ENCODE results near the gene L3MBTL3. TPM values are rescaled to one million over a fixed set of nuclear protein-coding genes. Genes with fewer than 3 reads are reported as not detected.
"Not testable (repeated sequence)": the region's sequence is repeated elsewhere in the genome, so short reads cannot be mapped to it uniquely, and the experiment has no call there.

L3MBTL3 gene
- total RNA-seq, 1 donor from 2014 or later: 22.8 TPM

GRCh38 chr6:130148181-130148580, 129.8 kb downstream of the L3MBTL3 start:
- no peaks in the 10 kb centered on the region for H3K36me3 Mint-ChIP-seq (ENCODE audit: unreplicated experiment)
- no peaks in the 10 kb centered on the region for H3K9me3 Mint-ChIP-seq (ENCODE audit: unreplicated experiment)
- no peak overlapping the region for H3K4me3 Mint-ChIP-seq (ENCODE audit: unreplicated experiment)
- TF ChIP-seq CTCF (IDR thresholded peaks at IDR 0.05; ENCODE audit: partially characterized antibody, unreplicated experiment): peak; percentile 16
- no peaks in the 10 kb centered on the region for H3K27me3 Mint-ChIP-seq (ENCODE audit: unreplicated experiment)
- H3K27ac Mint-ChIP-seq (ENCODE audit: unreplicated experiment): no peak overlapping the region
- no peak for DNase-seq
- no peaks in the 10 kb centered on the region for H3K4me1 Mint-ChIP-seq (ENCODE audit: low read depth, unreplicated experiment)

GRCh38 chr6:130149016-130149415, 130.6 kb downstream of the L3MBTL3 start:
- not testable (repeated sequence) for H3K4me1 Mint-ChIP-seq (ENCODE audit: low read depth, unreplicated experiment); H3K9me3 Mint-ChIP-seq (ENCODE audit: unreplicated experiment); DNase-seq; H3K36me3 Mint-ChIP-seq (ENCODE audit: unreplicated experiment); H3K4me3 Mint-ChIP-seq (ENCODE audit: unreplicated experiment); H3K27me3 Mint-ChIP-seq (ENCODE audit: unreplicated experiment); H3K27ac Mint-ChIP-seq (ENCODE audit: unreplicated experiment)

GRCh38 chr6:130150906-130151305, 132.5 kb downstream of the L3MBTL3 start:
- H3K4me3 Mint-ChIP-seq (ENCODE audit: unreplicated experiment): no peak overlapping the region
- TF ChIP-seq CTCF (IDR thresholded peaks at IDR 0.05; ENCODE audit: partially characterized antibody, unreplicated experiment): no peak
- H3K4me1 Mint-ChIP-seq (ENCODE audit: low read depth, unreplicated experiment): no peaks in the 10 kb centered on the region

GRCh38 chr6:130152908-130153510, 134.6 kb downstream of the L3MBTL3 start:
- Mint-ChIP-seq H3K36me3 (ENCODE audit: unreplicated experiment) (no peaks in the 10 kb centered on the region), H3K9me3 (ENCODE audit: unreplicated experiment) (no peaks in the 10 kb centered on the region), H3K27me3 (ENCODE audit: unreplicated experiment) (no peaks in the 10 kb centered on the region), H3K4me1 (ENCODE audit: low read depth, unreplicated experiment) (no peaks in the 10 kb centered on the region), H3K4me3 (ENCODE audit: unreplicated experiment) (no peak overlapping the region), H3K27ac (ENCODE audit: unreplicated experiment) (no peak overlapping the region)
- no peak for DNase-seq
- no peak for TF ChIP-seq CTCF (IDR thresholded peaks at IDR 0.05; ENCODE audit: partially characterized antibody, unreplicated experiment)

More at GRCh38 chr6:130150906-130151305, 132.5 kb downstream of the L3MBTL3 start:
- no peak for DNase-seq
- H3K9me3 Mint-ChIP-seq (ENCODE audit: unreplicated experiment): no peaks in the 10 kb centered on the region
- no peaks in the 10 kb centered on the region for H3K27me3 Mint-ChIP-seq (ENCODE audit: unreplicated experiment)
- no peaks in the 10 kb centered on the region for H3K36me3 Mint-ChIP-seq (ENCODE audit: unreplicated experiment)
- no peak overlapping the region for H3K27ac Mint-ChIP-seq (ENCODE audit: unreplicated experiment)

GRCh38 chr6:130156908-130157307, 138.5 kb downstream of the L3MBTL3 start:
- Mint-ChIP-seq H3K4me3 (ENCODE audit: unreplicated experiment) (no peak overlapping the region), H3K27me3 (ENCODE audit: unreplicated experiment) (no peaks in the 10 kb centered on the region), H3K27ac (ENCODE audit: unreplicated experiment) (no peak overlapping the region), H3K9me3 (ENCODE audit: unreplicated experiment) (no peaks in the 10 kb centered on the region), H3K4me1 (ENCODE audit: low read depth, unreplicated experiment) (no peaks in the 10 kb centered on the region), H3K36me3 (ENCODE audit: unreplicated experiment) (no peaks in the 10 kb centered on the region)
- DNase-seq: no peak
- no peak for TF ChIP-seq CTCF (IDR thresholded peaks at IDR 0.05; ENCODE audit: partially characterized antibody, unreplicated experiment)

Data from glutamatergic neuron (in vitro differentiated cells).